Pancreas (tissue), 10 donors: ENCODE data around the gene ZNF185. TPM values are rescaled to one million over a fixed set of nuclear protein-coding genes. Genes with fewer than 3 reads are reported as not detected.

Experiments
- ATAC-seq, 4 donors: fragments of 200-7000 bp; cut with Tn5 transposase; one replicate each; pipeline versions ENCODE4 v1.8.0 to v1.9.1; 2020; ENCODE audit warnings: mild to moderate bottlenecking in 4 of 4, moderate library complexity in 4 of 4
- DNase-seq, 6 donors: peaks; one replicate each; pipeline ENCODE4 v3.0.0-alpha.2; 2020
- FAIRE-seq: peaks from 2 replicates; lab custom pipeline; 2012; peaks lifted over from hg19 to GRCh38; lab: Jason Lieb, UNC
- H3K27ac ChIP-seq, 4 donors: fragments of 200-600 bp; sonication (generic); 1 replicate in 3 of 4; 2 replicates in 1 of 4; pipeline versions ENCODE4 v1.5.0 to v1.8.0; 2020
- H3K27me3 ChIP-seq, 4 donors: fragments of 200-600 bp; one replicate each; pipeline ENCODE4 v1.8.0; 2021
- H3K36me3 ChIP-seq, 3 donors: fragments of 200-600 bp; sonication (generic) in 1 of 3; one replicate each; pipeline versions ENCODE4 v1.5.0 to v1.8.0; 2020 to 2021
- H3K4me1 ChIP-seq, 3 donors: fragments of 200-600 bp; one replicate each; pipeline ENCODE4 v1.8.0; 2021
- H3K4me3 ChIP-seq, 4 donors: fragments of 200-600 bp; sonication (generic) in 2 of 4; one replicate each; pipeline versions ENCODE4 v1.5.0 to v1.8.0; 2020 to 2021
- H3K9me3 ChIP-seq, 4 donors: fragments of 200-600 bp; one replicate each; pipeline ENCODE4 v1.8.0; 2021
- CTCF ChIP-seq, 4 donors: fragments of 200-600 bp; sonication (generic) in 3 of 4; IDR thresholded peaks; one replicate each; pipeline versions ENCODE4 v1.5.0 to v1.8.0; 2021; ENCODE audit warnings: antibody characterized with exemption in 4 of 4
- WGBS, 2 donors: extraction: QIAGEN DNeasy Blood & Tissue Kit; methylation state at CpG; one replicate each; pipeline ENCODE4 v1.1.7; 2013; 5-methylcytosine and 5-hydroxymethylcytosine counted together
- intact Hi-C, 3 donors: fragments of 100-400 bp; cut with DNase I; formaldehyde crosslinking; loops; one replicate each; pipeline versions ENCODE4 v1.11.1 to v1.14.2; 2022
- polyA plus RNA-seq, 2 donors: library from polyadenylated mRNA; stranded (reverse); fragments of 200-250 nt; gene quantifications; one replicate each; pipeline ENCODE4 v1.2.3, GENCODE V29; 2013
- total RNA-seq, 6 donors: library from RNA; stranded (reverse); fragmentation: NEBNext Ultra II Directional in 4 of 6; extraction: Animal tissue kit (Norgen Biotek cat#: 25700) in 4 of 6; gene quantifications; one replicate each; pipeline versions ENCODE4 v1.2.1 to v1.2.4, GENCODE V29; 2021 to 2023
- donor health status: healthy with polysubstance abuse.
- donor health status: DM: no; HTN: no; CAD: no; lungs with moderate emphysema.
- donor health status: DM: no; HTN: no; CAD: no.
- donor health status: control.
- donor health status: control.
- donor health status: Bipolar disorder and iron deficiency.
- donor health status: DM: yes; HTN: yes; CAD: no.
- donor health status: DM: no; HTN: no; CAD: no.
- donor health status: DM: no; HTN: no; CAD: no.
- donor health status: DM: yes; HTN: yes; CAD: no.

ZNF185 gene
- total and polyA plus RNA-seq, 8 donors = 2.2 to 5.0 (median 3.0) TPM

GRCh38 chrX:152881289-152881688, 16.6 kb upstream of the ZNF185 start:
- ATAC-seq (no peak), FAIRE-seq (no peak), DNase-seq (no peak)
- 73 to 86% methylated on average over 2 of the region's 2 CpGs for WGBS, 2 donors
- TF ChIP-seq CTCF (IDR thresholded peaks at IDR 0.05) = no peak
- H3K27ac ChIP-seq = no peak overlapping the region
- peaks cover 0 to 10% (median 0%) of the 10 kb centered on the region in 4 donors for H3K27me3 ChIP-seq
- no peak overlapping the region for H3K4me3 ChIP-seq
- no peaks in the 10 kb centered on the region for H3K4me1 ChIP-seq
- intact Hi-C loops = no loop called here
- H3K36me3 ChIP-seq = no peaks in the 10 kb centered on the region
- H3K9me3 ChIP-seq = no peaks in the 10 kb centered on the region

- intact Hi-C loops = no loop called here
- ATAC-seq = no peak
- no peak overlapping the region for H3K27ac ChIP-seq
- DNase-seq = no peak
- 47 to 50% methylated on average over 6 of the region's 6 CpGs for WGBS, 2 donors
- H3K27me3 ChIP-seq = peaks cover 0 to 10% (median 0%) of the 10 kb centered on the region in 4 donors
- H3K9me3 ChIP-seq = no peaks in the 10 kb centered on the region
- TF ChIP-seq CTCF (IDR thresholded peaks at IDR 0.05) = no peak
- no peaks in the 10 kb centered on the region for H3K4me1 ChIP-seq
- no peak overlapping the region for H3K4me3 ChIP-seq
- H3K36me3 ChIP-seq = no peaks in the 10 kb centered on the region
- FAIRE-seq = no peak
These were observed 13.7 kb upstream of the ZNF185 start for GRCh38 chrX:152884171-152884570.

GRCh38 chrX:152886716-152887115, 11.2 kb upstream of the ZNF185 start:
- Histone ChIP-seq H3K9me3 (no peaks in the 10 kb centered on the region), H3K36me3 (no peaks in the 10 kb centered on the region), H3K27me3 (peaks cover 0 to 18% (median 3%) of the 10 kb centered on the region in 4 donors), H3K4me1 (no peaks in the 10 kb centered on the region), H3K4me3 (no peak overlapping the region), H3K27ac (no peak overlapping the region)
- no peak for FAIRE-seq
- no peak for ATAC-seq
- intact Hi-C loops = no loop called here
- 46 to 59% methylated on average over 3 of the region's 3 CpGs for WGBS, 2 donors
- TF ChIP-seq CTCF (IDR thresholded peaks at IDR 0.05) = no peak
- no peak for DNase-seq

GRCh38 chrX:152892499-152892898, 5.4 kb upstream of the ZNF185 start:
- intact Hi-C loops = no loop called here
- no peak overlapping the region for H3K27ac ChIP-seq
- no peak for DNase-seq
- 62 to 79% methylated on average over 4 of the region's 4 CpGs for WGBS, 2 donors
- H3K27me3 ChIP-seq = peaks cover 0 to 15% (median 3%) of the 10 kb centered on the region in 4 donors
- no peak for FAIRE-seq
- no peaks in the 10 kb centered on the region for H3K36me3 ChIP-seq
- no peak for ATAC-seq
- H3K4me1 ChIP-seq = no peaks in the 10 kb centered on the region
- no peaks in the 10 kb centered on the region for H3K9me3 ChIP-seq
- H3K4me3 ChIP-seq = no peak overlapping the region
- TF ChIP-seq CTCF (IDR thresholded peaks at IDR 0.05) = no peak

- ATAC-seq = no peak
- no peak for DNase-seq
- 56 to 58% methylated on average over 22 of the region's 22 CpGs for WGBS, 2 donors
- H3K4me1 ChIP-seq = no peaks in the 10 kb centered on the region
- FAIRE-seq = no peak
- H3K9me3 ChIP-seq = no peaks in the 10 kb centered on the region
- no peaks in the 10 kb centered on the region for H3K36me3 ChIP-seq
- no peak for TF ChIP-seq CTCF (IDR thresholded peaks at IDR 0.05)
- intact Hi-C loops = no loop called here
- no peak overlapping the region for H3K4me3 ChIP-seq
- H3K27me3 ChIP-seq = peaks cover 0 to 12% (median 3%) of the 10 kb centered on the region in 4 donors
- no peak overlapping the region for H3K27ac ChIP-seq
These were observed 4.6 kb upstream of the ZNF185 start for GRCh38 chrX:152892999-152893891.
